ENCODE data around the gene FTSJ3.
"Not testable (repeated sequence)": the region's sequence is repeated elsewhere in the genome, so short reads cannot be mapped to it uniquely, and the experiment has no call there.

- not testable (repeated sequence) for TF ChIP-seq POLR2A, CTCF (IDR thresholded peaks at IDR 0.05)
Observed at GRCh38 chr17:63874061-63874626, 46.7 kb upstream of the FTSJ3 start.

Data from sigmoid colon (tissue), 3 donors.